AG09309 (cell line): ENCODE data around the gene CSTPP1.
"Not testable (repeated sequence)": the region's sequence is repeated elsewhere in the genome, so short reads cannot be mapped to it uniquely, and the experiment has no call there.

Source experiments
- DNase-seq: peaks from one replicate; pipeline ENCODE4 v3.0.0-alpha.2; 2010; ENCODE audit warnings: low read depth
- H3K4me3 ChIP-seq: 2 replicates; pipeline ENCODE4 v1.5.1; 2011; ENCODE audit warnings: mild to moderate bottlenecking, low read depth, low read length, moderate library complexity; ENCODE audit not compliant: control insufficient read depth
- TF ChIP-seq, protein P1 (sequence below): IDR thresholded peaks from 2 replicates; pipeline ENCODE4 v1.5.1; 2011; ENCODE audit warnings: mild to moderate bottlenecking, low read depth, low read length, inconsistent platforms; ENCODE audit not compliant: insufficient read depth, control insufficient read depth; ENCODE audit errors: missing control alignments

The CSTPP1 gene

GRCh38 chr11:47186700-47187695 is 250.4 kb downstream of the CSTPP1 start:
- TF ChIP-seq, protein P1, sequence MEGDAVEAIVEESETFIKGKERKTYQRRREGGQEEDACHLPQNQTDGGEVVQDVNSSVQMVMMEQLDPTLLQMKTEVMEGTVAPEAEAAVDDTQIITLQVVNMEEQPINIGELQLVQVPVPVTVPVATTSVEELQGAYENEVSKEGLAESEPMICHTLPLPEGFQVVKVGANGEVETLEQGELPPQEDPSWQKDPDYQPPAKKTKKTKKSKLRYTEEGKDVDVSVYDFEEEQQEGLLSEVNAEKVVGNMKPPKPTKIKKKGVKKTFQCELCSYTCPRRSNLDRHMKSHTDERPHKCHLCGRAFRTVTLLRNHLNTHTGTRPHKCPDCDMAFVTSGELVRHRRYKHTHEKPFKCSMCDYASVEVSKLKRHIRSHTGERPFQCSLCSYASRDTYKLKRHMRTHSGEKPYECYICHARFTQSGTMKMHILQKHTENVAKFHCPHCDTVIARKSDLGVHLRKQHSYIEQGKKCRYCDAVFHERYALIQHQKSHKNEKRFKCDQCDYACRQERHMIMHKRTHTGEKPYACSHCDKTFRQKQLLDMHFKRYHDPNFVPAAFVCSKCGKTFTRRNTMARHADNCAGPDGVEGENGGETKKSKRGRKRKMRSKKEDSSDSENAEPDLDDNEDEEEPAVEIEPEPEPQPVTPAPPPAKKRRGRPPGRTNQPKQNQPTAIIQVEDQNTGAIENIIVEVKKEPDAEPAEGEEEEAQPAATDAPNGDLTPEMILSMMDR, result no peak
- H3K4me3 ChIP-seq, result peak overlapping the region; percentile 79
- DNase-seq, result no peak

- DNase-seq, result no peak
- H3K4me3 ChIP-seq, result no peak overlapping the region
- TF ChIP-seq, protein P1, result no peak
Observed at GRCh38 chr11:47187723-47188122, 251.2 kb downstream of the CSTPP1 start.

DNA sequence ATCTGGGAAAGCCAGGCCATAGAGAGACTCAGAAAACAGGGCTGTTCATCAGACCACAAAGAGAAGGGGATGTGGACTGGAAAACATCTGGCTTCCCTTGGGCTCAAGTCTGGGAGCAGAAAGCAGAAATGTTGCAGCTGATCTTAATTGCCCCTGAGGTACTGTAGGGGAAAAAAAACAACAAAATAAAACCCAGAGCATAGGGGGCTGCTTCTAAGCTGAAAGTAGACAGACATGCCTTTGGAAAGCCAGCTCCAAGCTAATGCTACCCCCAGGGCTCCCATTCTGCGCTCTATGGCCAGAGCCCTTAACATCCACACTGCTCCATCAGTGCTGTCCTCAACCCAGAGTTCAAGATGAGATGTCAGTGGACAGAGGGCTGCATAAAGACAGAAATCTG is 251.7 kb downstream of the CSTPP1 start:
- DNase-seq, result no peak
- TF ChIP-seq, protein P1, result no peak
- no peak overlapping the region for H3K4me3 ChIP-seq

DNA sequence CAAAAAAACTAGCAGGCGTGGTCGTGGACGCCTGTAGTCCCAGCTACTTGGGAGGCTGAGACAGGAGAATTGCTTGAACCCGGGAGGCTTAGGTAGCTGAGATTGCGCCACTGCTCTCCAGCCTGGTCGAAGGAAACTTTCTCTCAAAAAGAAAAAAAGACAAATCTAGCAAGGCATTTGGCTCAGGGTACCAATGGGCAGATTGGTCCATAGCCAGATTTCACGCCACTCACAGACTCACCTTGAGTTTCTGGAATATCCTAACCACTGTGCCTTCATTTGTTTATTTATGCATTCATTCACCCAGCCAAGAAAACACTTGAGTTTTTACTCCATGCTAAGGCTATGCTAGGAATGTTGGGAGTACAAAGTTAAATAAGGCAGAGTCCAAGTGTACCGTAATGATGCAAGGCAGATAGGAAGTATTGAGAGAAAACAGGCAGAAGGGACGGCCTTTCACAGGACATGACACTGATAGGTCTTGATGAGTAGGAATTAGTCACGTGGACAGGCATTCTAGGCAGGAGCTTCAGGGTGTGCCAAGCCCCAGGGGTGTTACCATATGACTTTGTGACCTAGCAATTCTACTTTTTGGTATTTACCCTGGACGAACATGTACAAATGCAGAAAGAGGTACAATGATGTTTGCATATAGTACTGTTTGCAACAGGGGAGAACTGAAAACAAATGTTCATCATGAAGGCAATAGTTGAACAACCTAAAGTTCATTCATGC is 252.7 kb downstream of the CSTPP1 start:
- no peak for DNase-seq
- TF ChIP-seq, protein P1, result no peak
- H3K4me3 ChIP-seq, result no peak overlapping the region

- not testable (repeated sequence) for H3K4me3 ChIP-seq, DNase-seq
Observed at GRCh38 chr11:47191137-47191536, 254.6 kb downstream of the CSTPP1 start.

GRCh38 chr11:47192111-47192510 is 255.6 kb downstream of the CSTPP1 start:
- no peak overlapping the region for H3K4me3 ChIP-seq
- DNase-seq, result no peak
- TF ChIP-seq, protein P1, result no peak

DNA sequence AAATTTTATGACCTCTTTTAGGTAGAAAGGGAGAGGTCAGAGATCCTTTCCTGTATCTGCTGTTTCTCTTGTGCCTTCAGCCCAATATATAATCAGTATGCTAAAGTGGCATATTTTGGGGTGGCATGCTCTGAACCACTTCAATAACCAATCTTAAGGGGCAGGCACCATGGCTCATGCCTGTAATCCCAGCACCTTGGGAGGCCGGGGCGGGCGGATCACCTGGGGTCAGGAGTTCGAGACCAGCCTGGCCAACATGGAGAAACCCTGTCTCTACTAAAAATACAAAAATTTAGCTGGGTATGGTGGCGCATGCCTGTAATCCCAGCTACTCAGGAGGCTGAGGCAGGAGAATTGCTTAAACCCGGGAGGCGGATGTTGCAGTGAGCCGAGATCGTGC is 261.6 kb downstream of the CSTPP1 start:
- DNase-seq, H3K4me3 ChIP-seq: not testable (repeated sequence)
